H1 (cell line): Measurements from ENCODE around the gene EPB41L3. TPM values are rescaled to one million over a fixed set of nuclear protein-coding genes. Genes with fewer than 3 reads are reported as not detected.

ENCODE experiments used
- BCL11A ChIP-seq, 2 experiments: IDR thresholded peaks; one replicate each; pipeline ENCODE4 v1.6.1; 2011; ENCODE audit warnings: low read depth in 2 of 2, low read length in 2 of 2, mild to moderate bottlenecking in 2 of 2
- PHF8 ChIP-seq: fragments of 200-600 bp; sonication (generic); conservative IDR thresholded peaks from 2 replicates; pipeline ENCODE4 v1.7.1; 2012; ENCODE audit warnings: low read depth, mild to moderate bottlenecking, inconsistent platforms, low read length, moderate library complexity
- SP1 ChIP-seq: IDR thresholded peaks from 2 replicates; pipeline ENCODE4 v1.6.1; 2011; ENCODE audit warnings: low read depth, low read length
- polyA plus RNA-seq, 7 experiments: library from polyadenylated mRNA; depleted of rRNA in 3 of 7; stranded (reverse) in 5 of 7; unstranded in 2 of 7; fragments of >200 nt in 5 of 7; fragments of 200-250 nt in 2 of 7; gene quantifications; 1 replicate in 5 of 7; 2 replicates in 1 of 7; 4 replicates in 1 of 7; pipeline versions ENCODE4 v1.2.1 to v1.2.3, GENCODE V29; 2011 to 2013; ENCODE audit warnings: missing spikeins in 2 of 7, mixed read lengths in 2 of 7
- total RNA-seq: library from RNA; stranded (reverse); fragmentation: NEBNext Ultra II Directional; extraction: Animal tissue kit (Norgen Biotek cat#: 25700); gene quantifications from 2 replicates; pipeline ENCODE4 v1.2.1, GENCODE V29; 2021
- TF ChIP-seq, protein P1 (sequence below): fragments of 300-600 bp; sonication (generic); IDR thresholded peaks from 2 replicates; pipeline ENCODE4 v1.7.1; 2012; ENCODE audit warnings: low read length, moderate library complexity, mild to moderate bottlenecking, inconsistent platforms; ENCODE audit not compliant: insufficient replicate concordance

Gene EPB41L3
- total and polyA plus RNA-seq, 2 of the 8 experiments (the other 6 are each of a cell fraction or from before 2014, with no cell fraction given): 7.9 to 16.1 TPM

DNA sequence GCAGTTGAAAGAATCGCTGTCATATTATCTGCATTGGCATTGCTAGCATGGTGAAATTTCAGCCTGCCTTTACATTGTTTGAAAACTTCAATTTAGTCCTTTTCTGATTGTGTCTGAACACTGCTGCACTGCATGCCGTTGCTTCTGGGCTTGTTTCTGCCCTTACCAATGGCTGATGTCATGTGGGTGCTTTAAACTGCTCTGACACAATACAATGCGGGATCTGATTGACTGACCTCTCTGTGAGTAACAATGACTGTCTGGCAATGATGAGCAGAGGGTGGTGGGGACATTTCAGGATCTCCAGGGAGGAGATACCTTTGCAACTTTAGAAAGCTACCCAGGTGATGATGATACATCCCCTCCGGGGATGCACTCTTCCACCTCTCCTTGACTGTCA, 128.8 kb downstream of the EPB41L3 start (continued):
- TF ChIP-seq, protein P1, sequence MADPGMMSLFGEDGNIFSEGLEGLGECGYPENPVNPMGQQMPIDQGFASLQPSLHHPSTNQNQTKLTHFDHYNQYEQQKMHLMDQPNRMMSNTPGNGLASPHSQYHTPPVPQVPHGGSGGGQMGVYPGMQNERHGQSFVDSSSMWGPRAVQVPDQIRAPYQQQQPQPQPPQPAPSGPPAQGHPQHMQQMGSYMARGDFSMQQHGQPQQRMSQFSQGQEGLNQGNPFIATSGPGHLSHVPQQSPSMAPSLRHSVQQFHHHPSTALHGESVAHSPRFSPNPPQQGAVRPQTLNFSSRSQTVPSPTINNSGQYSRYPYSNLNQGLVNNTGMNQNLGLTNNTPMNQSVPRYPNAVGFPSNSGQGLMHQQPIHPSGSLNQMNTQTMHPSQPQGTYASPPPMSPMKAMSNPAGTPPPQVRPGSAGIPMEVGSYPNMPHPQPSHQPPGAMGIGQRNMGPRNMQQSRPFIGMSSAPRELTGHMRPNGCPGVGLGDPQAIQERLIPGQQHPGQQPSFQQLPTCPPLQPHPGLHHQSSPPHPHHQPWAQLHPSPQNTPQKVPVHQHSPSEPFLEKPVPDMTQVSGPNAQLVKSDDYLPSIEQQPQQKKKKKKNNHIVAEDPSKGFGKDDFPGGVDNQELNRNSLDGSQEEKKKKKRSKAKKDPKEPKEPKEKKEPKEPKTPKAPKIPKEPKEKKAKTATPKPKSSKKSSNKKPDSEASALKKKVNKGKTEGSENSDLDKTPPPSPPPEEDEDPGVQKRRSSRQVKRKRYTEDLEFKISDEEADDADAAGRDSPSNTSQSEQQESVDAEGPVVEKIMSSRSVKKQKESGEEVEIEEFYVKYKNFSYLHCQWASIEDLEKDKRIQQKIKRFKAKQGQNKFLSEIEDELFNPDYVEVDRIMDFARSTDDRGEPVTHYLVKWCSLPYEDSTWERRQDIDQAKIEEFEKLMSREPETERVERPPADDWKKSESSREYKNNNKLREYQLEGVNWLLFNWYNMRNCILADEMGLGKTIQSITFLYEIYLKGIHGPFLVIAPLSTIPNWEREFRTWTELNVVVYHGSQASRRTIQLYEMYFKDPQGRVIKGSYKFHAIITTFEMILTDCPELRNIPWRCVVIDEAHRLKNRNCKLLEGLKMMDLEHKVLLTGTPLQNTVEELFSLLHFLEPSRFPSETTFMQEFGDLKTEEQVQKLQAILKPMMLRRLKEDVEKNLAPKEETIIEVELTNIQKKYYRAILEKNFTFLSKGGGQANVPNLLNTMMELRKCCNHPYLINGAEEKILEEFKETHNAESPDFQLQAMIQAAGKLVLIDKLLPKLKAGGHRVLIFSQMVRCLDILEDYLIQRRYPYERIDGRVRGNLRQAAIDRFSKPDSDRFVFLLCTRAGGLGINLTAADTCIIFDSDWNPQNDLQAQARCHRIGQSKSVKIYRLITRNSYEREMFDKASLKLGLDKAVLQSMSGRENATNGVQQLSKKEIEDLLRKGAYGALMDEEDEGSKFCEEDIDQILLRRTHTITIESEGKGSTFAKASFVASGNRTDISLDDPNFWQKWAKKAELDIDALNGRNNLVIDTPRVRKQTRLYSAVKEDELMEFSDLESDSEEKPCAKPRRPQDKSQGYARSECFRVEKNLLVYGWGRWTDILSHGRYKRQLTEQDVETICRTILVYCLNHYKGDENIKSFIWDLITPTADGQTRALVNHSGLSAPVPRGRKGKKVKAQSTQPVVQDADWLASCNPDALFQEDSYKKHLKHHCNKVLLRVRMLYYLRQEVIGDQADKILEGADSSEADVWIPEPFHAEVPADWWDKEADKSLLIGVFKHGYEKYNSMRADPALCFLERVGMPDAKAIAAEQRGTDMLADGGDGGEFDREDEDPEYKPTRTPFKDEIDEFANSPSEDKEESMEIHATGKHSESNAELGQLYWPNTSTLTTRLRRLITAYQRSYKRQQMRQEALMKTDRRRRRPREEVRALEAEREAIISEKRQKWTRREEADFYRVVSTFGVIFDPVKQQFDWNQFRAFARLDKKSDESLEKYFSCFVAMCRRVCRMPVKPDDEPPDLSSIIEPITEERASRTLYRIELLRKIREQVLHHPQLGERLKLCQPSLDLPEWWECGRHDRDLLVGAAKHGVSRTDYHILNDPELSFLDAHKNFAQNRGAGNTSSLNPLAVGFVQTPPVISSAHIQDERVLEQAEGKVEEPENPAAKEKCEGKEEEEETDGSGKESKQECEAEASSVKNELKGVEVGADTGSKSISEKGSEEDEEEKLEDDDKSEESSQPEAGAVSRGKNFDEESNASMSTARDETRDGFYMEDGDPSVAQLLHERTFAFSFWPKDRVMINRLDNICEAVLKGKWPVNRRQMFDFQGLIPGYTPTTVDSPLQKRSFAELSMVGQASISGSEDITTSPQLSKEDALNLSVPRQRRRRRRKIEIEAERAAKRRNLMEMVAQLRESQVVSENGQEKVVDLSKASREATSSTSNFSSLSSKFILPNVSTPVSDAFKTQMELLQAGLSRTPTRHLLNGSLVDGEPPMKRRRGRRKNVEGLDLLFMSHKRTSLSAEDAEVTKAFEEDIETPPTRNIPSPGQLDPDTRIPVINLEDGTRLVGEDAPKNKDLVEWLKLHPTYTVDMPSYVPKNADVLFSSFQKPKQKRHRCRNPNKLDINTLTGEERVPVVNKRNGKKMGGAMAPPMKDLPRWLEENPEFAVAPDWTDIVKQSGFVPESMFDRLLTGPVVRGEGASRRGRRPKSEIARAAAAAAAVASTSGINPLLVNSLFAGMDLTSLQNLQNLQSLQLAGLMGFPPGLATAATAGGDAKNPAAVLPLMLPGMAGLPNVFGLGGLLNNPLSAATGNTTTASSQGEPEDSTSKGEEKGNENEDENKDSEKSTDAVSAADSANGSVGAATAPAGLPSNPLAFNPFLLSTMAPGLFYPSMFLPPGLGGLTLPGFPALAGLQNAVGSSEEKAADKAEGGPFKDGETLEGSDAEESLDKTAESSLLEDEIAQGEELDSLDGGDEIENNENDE: no peak
- TF ChIP-seq SP1 (no peak), BCL11A (IDR thresholded peaks at IDR 0.05; ENCODE audit: low read depth in 2 of 2, low read length in 2 of 2) (no peak), PHF8 (no peak)
